Measurements from ENCODE around the gene CDKN2B-AS1. TPM values are rescaled to one million over a fixed set of nuclear protein-coding genes. Genes with fewer than 3 reads are reported as not detected.
A peak's percentile ranks its signal among the peaks of the same experiment; 100 is the strongest.

Gene CDKN2B-AS1
- total RNA-seq, 2 donors from 2014 or later: not detected

DNA sequence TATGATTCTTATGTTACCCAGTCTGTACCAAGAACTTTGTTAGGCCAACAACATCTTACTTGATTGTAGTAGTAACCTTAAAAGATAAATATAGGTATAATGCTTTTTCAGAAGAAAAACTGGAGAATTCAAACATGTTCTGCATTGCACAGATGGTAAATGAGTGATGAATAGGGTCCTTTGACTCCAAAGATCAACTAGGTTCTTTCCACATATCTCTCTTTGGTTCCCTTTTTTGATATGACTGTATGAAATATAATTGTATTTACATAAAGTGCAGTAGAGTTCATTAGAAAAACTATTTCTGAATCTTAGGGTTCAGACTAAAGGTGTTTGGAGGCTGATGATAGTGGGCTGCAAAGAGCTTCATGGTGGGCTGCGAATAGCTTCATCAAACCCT is 165.0 kb downstream of the CDKN2B-AS1 start:
- DNase-seq (ENCODE audit: low spot score) (no peak), ATAC-seq (ENCODE audit: insufficient number of reproducible peaks, low FRiP score, low read depth) (no peak)
- TF ChIP-seq, protein P1, sequence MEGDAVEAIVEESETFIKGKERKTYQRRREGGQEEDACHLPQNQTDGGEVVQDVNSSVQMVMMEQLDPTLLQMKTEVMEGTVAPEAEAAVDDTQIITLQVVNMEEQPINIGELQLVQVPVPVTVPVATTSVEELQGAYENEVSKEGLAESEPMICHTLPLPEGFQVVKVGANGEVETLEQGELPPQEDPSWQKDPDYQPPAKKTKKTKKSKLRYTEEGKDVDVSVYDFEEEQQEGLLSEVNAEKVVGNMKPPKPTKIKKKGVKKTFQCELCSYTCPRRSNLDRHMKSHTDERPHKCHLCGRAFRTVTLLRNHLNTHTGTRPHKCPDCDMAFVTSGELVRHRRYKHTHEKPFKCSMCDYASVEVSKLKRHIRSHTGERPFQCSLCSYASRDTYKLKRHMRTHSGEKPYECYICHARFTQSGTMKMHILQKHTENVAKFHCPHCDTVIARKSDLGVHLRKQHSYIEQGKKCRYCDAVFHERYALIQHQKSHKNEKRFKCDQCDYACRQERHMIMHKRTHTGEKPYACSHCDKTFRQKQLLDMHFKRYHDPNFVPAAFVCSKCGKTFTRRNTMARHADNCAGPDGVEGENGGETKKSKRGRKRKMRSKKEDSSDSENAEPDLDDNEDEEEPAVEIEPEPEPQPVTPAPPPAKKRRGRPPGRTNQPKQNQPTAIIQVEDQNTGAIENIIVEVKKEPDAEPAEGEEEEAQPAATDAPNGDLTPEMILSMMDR (IDR thresholded peaks at IDR 0.05): no peak
- Histone ChIP-seq H3K27ac (no peak overlapping the region), H3K36me3 (no peaks in the 10 kb centered on the region), H3K27me3 (replicated peaks; ENCODE audit: insufficient read depth) (no peaks in the 10 kb centered on the region), H3K4me1 (ENCODE audit: control insufficient read depth in 1 of 2, low read depth in 2 of 2) (no peaks in the 10 kb centered on the region), H3K4me3 (no peak overlapping the region), H3K9me3 (no peaks in the 10 kb centered on the region)

DNA sequence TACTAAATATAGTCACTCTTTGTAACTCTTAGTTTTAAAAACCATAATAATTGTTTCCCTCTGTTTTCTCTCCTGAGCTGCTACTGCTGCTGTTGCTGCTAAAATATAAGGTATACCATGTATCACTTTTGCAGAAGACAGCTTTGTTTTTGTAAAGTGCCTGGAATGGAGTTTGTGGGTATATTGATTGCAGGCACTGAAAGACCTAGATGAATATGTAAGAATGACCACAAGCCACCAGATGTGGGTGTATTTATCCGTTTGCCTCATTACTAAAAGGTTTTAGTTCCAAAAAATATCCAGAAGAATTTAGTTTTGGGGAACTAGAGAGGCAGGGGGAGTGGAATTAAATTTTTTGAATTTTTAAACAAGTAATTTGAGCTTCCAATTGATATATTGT is 165.6 kb downstream of the CDKN2B-AS1 start:
- TF ChIP-seq, protein P1 (IDR thresholded peaks at IDR 0.05): no peak
- Histone ChIP-seq H3K27me3 (replicated peaks; ENCODE audit: insufficient read depth) (no peaks in the 10 kb centered on the region), H3K36me3 (no peaks in the 10 kb centered on the region), H3K4me1 (ENCODE audit: control insufficient read depth in 1 of 2, low read depth in 2 of 2) (no peaks in the 10 kb centered on the region), H3K9me3 (no peaks in the 10 kb centered on the region), H3K4me3 (no peak overlapping the region), H3K27ac (no peak overlapping the region)
- ATAC-seq (ENCODE audit: insufficient number of reproducible peaks, low FRiP score, low read depth): no peak
- DNase-seq (ENCODE audit: low spot score): no peak

DNA sequence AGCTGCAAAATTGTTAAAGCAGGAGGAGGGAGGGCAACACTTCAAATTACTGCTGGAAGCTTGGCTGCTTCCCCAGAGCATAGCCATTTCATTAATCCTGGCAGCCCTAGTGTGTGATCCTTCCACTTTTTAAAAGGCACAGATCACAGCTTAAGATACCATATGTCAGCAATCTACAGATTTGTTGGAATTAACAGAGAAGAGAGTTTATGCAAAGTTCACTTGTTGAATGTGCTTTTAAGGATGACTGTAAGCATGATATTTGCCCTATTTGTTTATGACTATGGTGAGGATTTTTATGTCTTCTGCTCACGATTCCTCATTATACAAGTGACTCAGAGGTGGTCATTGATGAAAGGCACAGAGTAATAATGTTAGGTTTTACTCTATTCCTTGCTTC is 170.6 kb downstream of the CDKN2B-AS1 start:
- H3K27me3 ChIP-seq (replicated peaks; ENCODE audit: insufficient read depth): no peaks in the 10 kb centered on the region
- no peak for DNase-seq (ENCODE audit: low spot score)
- no peaks in the 10 kb centered on the region for H3K36me3 ChIP-seq
- no peak overlapping the region for H3K4me3 ChIP-seq
- no peak overlapping the region for H3K27ac ChIP-seq
- ATAC-seq (ENCODE audit: insufficient number of reproducible peaks, low FRiP score, low read depth): no peak
- TF ChIP-seq, protein P1 (IDR thresholded peaks at IDR 0.05): no peak
- no peaks in the 10 kb centered on the region for H3K9me3 ChIP-seq
- no peaks in the 10 kb centered on the region for H3K4me1 ChIP-seq (ENCODE audit: control insufficient read depth in 1 of 2, low read depth in 2 of 2)

DNA sequence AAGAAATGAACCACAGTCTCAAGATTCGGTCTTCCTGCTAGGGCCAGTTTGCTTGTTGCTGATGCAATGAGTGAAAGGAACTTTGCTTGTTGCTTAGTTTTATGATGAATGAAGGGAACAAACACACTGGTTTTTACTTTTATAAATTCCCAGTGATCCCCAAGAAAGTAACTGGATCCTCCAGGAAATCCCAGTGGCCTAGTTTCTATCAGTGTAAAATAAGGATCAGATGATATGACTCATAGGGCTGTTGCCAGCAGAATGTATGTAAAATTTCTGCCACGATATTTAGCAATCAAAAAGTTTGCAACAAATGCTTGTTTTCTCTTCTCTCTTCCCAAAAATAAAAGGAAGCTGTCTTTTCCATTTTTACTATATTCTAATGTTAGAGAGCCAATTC is 174.7 kb downstream of the CDKN2B-AS1 start:
- Histone ChIP-seq H3K4me3 (no peak overlapping the region), H3K27ac (peak overlapping the region in 1 of 2 donors; percentile 28), H3K27me3 (replicated peaks; ENCODE audit: insufficient read depth) (no peaks in the 10 kb centered on the region), H3K36me3 (no peaks in the 10 kb centered on the region), H3K4me1 (ENCODE audit: control insufficient read depth in 1 of 2, low read depth in 2 of 2) (no peaks in the 10 kb centered on the region), H3K9me3 (no peaks in the 10 kb centered on the region)
- TF ChIP-seq, protein P1 (IDR thresholded peaks at IDR 0.05): no peak
- ATAC-seq (ENCODE audit: insufficient number of reproducible peaks, low FRiP score, low read depth) (no peak), DNase-seq (ENCODE audit: low spot score) (no peak)

DNA sequence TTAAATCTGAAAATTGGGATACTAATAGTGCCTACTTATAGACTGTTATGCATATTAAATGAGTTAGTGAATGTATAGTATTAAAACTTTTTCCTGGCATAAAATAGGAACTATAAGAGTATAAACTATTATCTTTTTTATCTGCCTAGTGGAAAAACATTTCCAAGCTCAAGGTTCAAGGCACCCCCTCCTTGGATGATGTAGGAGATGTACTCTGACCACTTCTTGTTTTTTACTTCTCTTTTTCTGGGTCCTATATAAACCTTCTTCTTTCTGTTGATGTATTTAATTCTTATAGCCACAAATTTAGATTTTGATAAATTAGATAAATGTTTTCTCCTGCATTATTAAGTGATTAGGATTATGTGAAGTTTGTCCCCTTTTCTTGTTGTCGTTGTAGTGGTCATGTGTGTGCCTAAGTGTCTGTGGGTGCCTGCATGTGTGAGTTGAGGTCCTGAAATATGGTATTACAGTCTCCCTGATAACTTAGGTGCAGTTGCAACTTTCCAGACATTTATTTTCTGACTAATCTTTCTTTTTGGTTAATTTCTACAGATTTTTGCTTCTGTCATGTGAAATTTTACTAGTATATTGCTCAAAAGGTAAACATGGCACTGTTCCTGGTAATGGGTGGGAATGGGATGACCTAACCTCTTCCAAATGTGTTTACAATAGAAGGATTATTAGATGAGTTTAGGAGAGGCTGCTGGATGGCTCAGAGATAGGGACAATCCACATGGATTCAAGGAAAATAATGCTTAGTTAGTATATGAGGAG is 175.3 kb downstream of the CDKN2B-AS1 start:
- Histone ChIP-seq H3K27me3 (replicated peaks; ENCODE audit: insufficient read depth) (no peaks in the 10 kb centered on the region), H3K36me3 (no peaks in the 10 kb centered on the region), H3K4me3 (no peak overlapping the region), H3K4me1 (ENCODE audit: control insufficient read depth in 1 of 2, low read depth in 2 of 2) (no peaks in the 10 kb centered on the region), H3K27ac (peak overlapping the region in 1 of 2 donors; percentile 28), H3K9me3 (no peaks in the 10 kb centered on the region)
- ATAC-seq (ENCODE audit: insufficient number of reproducible peaks, low FRiP score, low read depth) (no peak), DNase-seq (ENCODE audit: low spot score) (no peak)
- TF ChIP-seq, protein P1 (IDR thresholded peaks at IDR 0.05): no peak

Other genes starting within 250 kb of the CDKN2B-AS1 start
- gene MTAP, start 192.2 kb upstream of the CDKN2B-AS1 start, total RNA-seq: 10 to 100 TPM; 16.9 to 26.2 TPM
- 10 to 100 TPM in 1 of 2 donors, 1 to 10 TPM in 1; 4.1 to 10.3 TPM for gene CDKN2A, start 399 bp upstream of the CDKN2B-AS1 start, total RNA-seq
- 10 to 100 TPM in 1 of 2 donors, 1 to 10 TPM in 1; 2.6 to 10.0 TPM for gene CDKN2B, start 14.5 kb downstream of the CDKN2B-AS1 start, total RNA-seq

All from thoracic aorta (tissue), 2 donors.